ENCODE measurements around the gene ROBO1.

Gene ROBO1

DNA sequence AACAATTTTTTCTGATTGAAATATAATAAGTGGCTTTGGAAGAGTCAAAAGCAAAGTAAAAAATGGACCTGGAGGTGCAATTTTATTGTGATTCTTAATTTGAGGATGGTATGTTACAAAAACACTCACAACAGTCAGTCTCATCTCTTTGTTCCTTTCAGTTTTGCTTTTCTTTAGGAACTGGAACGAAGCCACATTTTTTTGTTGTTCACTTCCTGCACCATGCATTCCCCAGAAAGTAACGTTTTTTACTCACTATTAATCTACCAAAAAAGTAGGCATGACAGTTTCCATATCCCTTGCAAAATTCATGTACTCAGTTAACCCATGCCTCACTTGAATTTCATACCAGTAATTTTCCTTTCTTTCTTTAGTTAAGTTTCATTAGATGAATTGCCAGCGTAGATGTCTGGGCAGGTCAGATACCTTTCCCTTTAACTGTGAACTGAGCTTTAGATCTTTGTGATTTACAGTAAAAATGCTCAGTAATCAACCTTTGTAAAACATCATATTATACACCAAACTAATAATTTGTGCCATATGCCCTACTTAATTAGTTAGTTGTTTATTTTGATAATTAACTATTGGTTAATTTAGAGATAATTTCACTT is 384.3 kb downstream of the ROBO1 start:
- Histone ChIP-seq H3K9me2 (replicated peaks; ENCODE audit: insufficient read depth, low read length) (no peaks in the 10 kb centered on the region), H3K36me3 (ENCODE audit: low read length) (no peaks in the 10 kb centered on the region), H3K9ac (ENCODE audit: low read length) (no peak overlapping the region), H2AFZ (ENCODE audit: low read depth, low read length, severe bottlenecking) (no peak overlapping the region), H3F3A (ENCODE audit: insufficient read depth) (no peaks in the 10 kb centered on the region), H3K4me2 (ENCODE audit: low read depth, low read length, poor library complexity, severe bottlenecking) (no peak overlapping the region), H3K9me3 (ENCODE audit: insufficient read depth, low read length) (no peaks in the 10 kb centered on the region), H3K27me3 (ENCODE audit: low read length) (no peaks in the 10 kb centered on the region), H3K79me2 (ENCODE audit: insufficient read depth, low read length) (no peaks in the 10 kb centered on the region), H4K20me1 (ENCODE audit: low read depth, low read length) (no peaks in the 10 kb centered on the region), H3K4me3 (ENCODE audit: insufficient read depth, low read length, poor library complexity, severe bottlenecking) (no peak overlapping the region), H3K27ac (ENCODE audit: low read depth, low read length) (no peak overlapping the region)
- no peak for TF ChIP-seq CTCF (IDR thresholded peaks at IDR 0.05; ENCODE audit: insufficient read depth, low read length, poor library complexity, severe bottlenecking)
- TF ChIP-seq EZH2phosphoT487 (conservative IDR thresholded peaks at IDR 0.05; ENCODE audit: low read length), result no peak

DNA sequence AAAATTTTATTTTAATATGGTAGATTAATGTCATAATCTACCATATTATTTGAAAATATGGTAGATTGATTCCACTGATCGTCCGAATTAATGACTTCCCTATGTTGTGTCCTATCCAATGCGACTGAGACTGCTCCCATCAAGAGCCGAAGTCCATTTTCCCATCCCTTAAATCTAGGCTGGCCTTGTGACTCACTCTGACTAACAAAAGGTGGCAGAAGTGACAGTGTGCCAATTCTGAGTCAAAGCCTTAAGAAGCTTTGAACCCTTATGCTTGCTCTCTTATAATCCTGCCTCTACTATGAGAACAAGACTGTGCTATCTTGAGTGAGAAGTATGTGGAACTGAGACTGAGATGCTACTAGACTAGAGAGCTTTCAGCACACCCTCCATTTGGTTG is 387.2 kb downstream of the ROBO1 start:
- Histone ChIP-seq H3K79me2 (ENCODE audit: insufficient read depth, low read length) (no peaks in the 10 kb centered on the region), H3K27me3 (ENCODE audit: low read length) (no peaks in the 10 kb centered on the region), H3K36me3 (ENCODE audit: low read length) (no peaks in the 10 kb centered on the region), H3K9ac (ENCODE audit: low read length) (no peak overlapping the region), H4K20me1 (ENCODE audit: low read depth, low read length) (no peaks in the 10 kb centered on the region), H3K9me3 (ENCODE audit: insufficient read depth, low read length) (no peaks in the 10 kb centered on the region), H2AFZ (ENCODE audit: low read depth, low read length, severe bottlenecking) (no peak overlapping the region), H3K9me2 (replicated peaks; ENCODE audit: insufficient read depth, low read length) (no peaks in the 10 kb centered on the region), H3K4me2 (ENCODE audit: low read depth, low read length, poor library complexity, severe bottlenecking) (no peak overlapping the region), H3K27ac (ENCODE audit: low read depth, low read length) (no peak overlapping the region), H3K4me3 (ENCODE audit: insufficient read depth, low read length, poor library complexity, severe bottlenecking) (no peak overlapping the region), H3F3A (ENCODE audit: insufficient read depth) (no peaks in the 10 kb centered on the region)
- TF ChIP-seq CTCF (IDR thresholded peaks at IDR 0.05; ENCODE audit: insufficient read depth, low read length, poor library complexity, severe bottlenecking), result no peak
- TF ChIP-seq EZH2phosphoT487 (conservative IDR thresholded peaks at IDR 0.05; ENCODE audit: low read length), result no peak

DNA sequence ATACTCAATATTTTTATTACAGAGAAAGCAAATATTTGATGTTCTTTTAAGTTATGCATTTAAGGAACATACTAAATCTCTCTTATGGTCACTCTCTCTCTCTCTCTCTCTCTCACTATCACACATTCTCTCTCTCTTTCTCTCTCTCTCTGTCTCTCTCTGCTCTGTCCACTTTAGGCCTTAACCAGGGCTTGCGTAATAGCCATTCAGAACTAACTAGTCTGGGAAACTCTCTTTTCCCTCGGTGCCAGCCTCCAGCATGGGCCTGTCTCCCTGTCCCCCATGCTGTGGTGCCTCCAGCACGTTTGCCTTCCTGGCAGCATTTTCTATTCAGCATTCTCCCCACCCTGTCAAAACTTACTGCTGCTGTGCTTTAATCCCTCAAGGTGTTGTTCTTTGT is 389.7 kb downstream of the ROBO1 start:
- no peaks in the 10 kb centered on the region for H3K36me3 ChIP-seq (ENCODE audit: low read length)
- no peaks in the 10 kb centered on the region for H3K27me3 ChIP-seq (ENCODE audit: low read length)
- H3K79me2 ChIP-seq (ENCODE audit: insufficient read depth, low read length), result no peaks in the 10 kb centered on the region
- no peak overlapping the region for H3K27ac ChIP-seq (ENCODE audit: low read depth, low read length)
- H3K4me2 ChIP-seq (ENCODE audit: low read depth, low read length, poor library complexity, severe bottlenecking), result no peak overlapping the region
- TF ChIP-seq CTCF (IDR thresholded peaks at IDR 0.05; ENCODE audit: insufficient read depth, low read length, poor library complexity, severe bottlenecking), result no peak
- TF ChIP-seq EZH2phosphoT487 (conservative IDR thresholded peaks at IDR 0.05; ENCODE audit: low read length), result no peak
- no peaks in the 10 kb centered on the region for H3K9me3 ChIP-seq (ENCODE audit: insufficient read depth, low read length)
- no peak overlapping the region for H3K9ac ChIP-seq (ENCODE audit: low read length)
- H2AFZ ChIP-seq (ENCODE audit: low read depth, low read length, severe bottlenecking), result no peak overlapping the region
- H4K20me1 ChIP-seq (ENCODE audit: low read depth, low read length), result no peaks in the 10 kb centered on the region
- no peak overlapping the region for H3K4me3 ChIP-seq (ENCODE audit: insufficient read depth, low read length, poor library complexity, severe bottlenecking)
- no peaks in the 10 kb centered on the region for H3F3A ChIP-seq (ENCODE audit: insufficient read depth)
- no peaks in the 10 kb centered on the region for H3K9me2 ChIP-seq (replicated peaks; ENCODE audit: insufficient read depth, low read length)
